Measurements from ENCODE around the gene HHAT.
"Not testable (repeated sequence)": the region's sequence is repeated elsewhere in the genome, so short reads cannot be mapped to it uniquely, and the experiment has no call there.

The HHAT gene

GRCh38 chr1:210344706-210345105, 16.0 kb downstream of the HHAT start:
- no peak for TF ChIP-seq CTCF (IDR thresholded peaks at IDR 0.05; ENCODE audit: control insufficient read depth, insufficient read depth, low read depth, low read length, missing control alignments)
- no peak overlapping the region for H3K4me3 ChIP-seq (ENCODE audit: control insufficient read depth, low read depth, low read length)
- DNase-seq (ENCODE audit: low read depth) = no peak

GRCh38 chr1:210347112-210347511, 18.4 kb downstream of the HHAT start:
- DNase-seq (ENCODE audit: low read depth) = no peak
- no peak for TF ChIP-seq CTCF (IDR thresholded peaks at IDR 0.05; ENCODE audit: control insufficient read depth, insufficient read depth, low read depth, low read length, missing control alignments)
- H3K4me3 ChIP-seq (ENCODE audit: control insufficient read depth, low read depth, low read length) = no peak overlapping the region

- no peak for TF ChIP-seq CTCF (IDR thresholded peaks at IDR 0.05; ENCODE audit: control insufficient read depth, insufficient read depth, low read depth, low read length, missing control alignments)
- no peak overlapping the region for H3K4me3 ChIP-seq (ENCODE audit: control insufficient read depth, low read depth, low read length)
- DNase-seq (ENCODE audit: low read depth) = no peak
Measured at GRCh38 chr1:210351496-210351895, 22.8 kb downstream of the HHAT start.

DNA sequence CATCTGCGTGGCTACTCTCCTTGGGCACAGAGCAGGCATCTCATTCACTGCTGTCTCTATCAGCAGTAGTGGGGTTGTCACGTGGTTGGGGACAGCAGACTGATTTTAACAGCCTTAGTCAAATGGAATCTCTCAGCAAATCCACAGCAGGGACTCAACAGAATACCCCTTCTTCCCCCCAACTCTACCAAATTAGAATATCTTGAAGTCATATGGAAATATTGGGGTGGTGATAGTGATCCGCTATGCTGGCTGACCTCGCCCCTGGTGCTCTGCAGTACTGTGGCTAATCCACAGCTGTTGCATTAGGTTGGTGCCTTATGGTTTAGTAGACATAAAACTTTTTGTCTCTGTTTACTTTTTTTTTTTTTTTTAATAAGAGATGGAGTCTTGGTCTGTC, 23.9 kb downstream of the HHAT start:
- H3K4me3 ChIP-seq (ENCODE audit: control insufficient read depth, low read depth, low read length) = no peak overlapping the region
- no peak for TF ChIP-seq CTCF (IDR thresholded peaks at IDR 0.05; ENCODE audit: control insufficient read depth, insufficient read depth, low read depth, low read length, missing control alignments)
- no peak for DNase-seq (ENCODE audit: low read depth)

- not testable (repeated sequence) for DNase-seq (ENCODE audit: low read depth); H3K4me3 ChIP-seq (ENCODE audit: control insufficient read depth, low read depth, low read length)
Measured at GRCh38 chr1:210354305-210354704, 25.6 kb downstream of the HHAT start.

GRCh38 chr1:210358626-210359025, 29.9 kb downstream of the HHAT start:
- H3K4me3 ChIP-seq (ENCODE audit: control insufficient read depth, low read depth, low read length) = no peak overlapping the region
- TF ChIP-seq CTCF (IDR thresholded peaks at IDR 0.05; ENCODE audit: control insufficient read depth, insufficient read depth, low read depth, low read length, missing control alignments) = no peak
- no peak for DNase-seq (ENCODE audit: low read depth)

DNA sequence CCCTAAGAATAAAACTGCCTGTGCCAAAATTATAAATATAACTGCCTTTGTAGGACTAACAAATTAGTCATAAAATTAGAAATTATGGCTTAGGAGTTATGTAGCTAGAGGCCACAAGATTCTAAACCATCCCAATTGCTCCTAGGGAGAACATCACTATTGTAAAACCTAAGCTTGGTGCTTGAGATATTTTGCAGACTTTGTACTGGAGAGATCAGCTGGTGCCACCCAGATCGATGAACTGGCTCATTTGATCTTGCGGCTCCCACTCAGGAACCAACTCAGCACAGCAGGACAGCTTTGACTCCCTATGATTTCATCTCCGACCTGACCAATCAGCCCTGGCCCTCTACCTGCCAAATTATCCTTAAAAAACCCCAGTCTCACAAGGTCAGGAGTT, 30.6 kb downstream of the HHAT start:
- TF ChIP-seq CTCF (IDR thresholded peaks at IDR 0.05; ENCODE audit: control insufficient read depth, insufficient read depth, low read depth, low read length, missing control alignments) = no peak
- H3K4me3 ChIP-seq (ENCODE audit: control insufficient read depth, low read depth, low read length) = no peak overlapping the region
- no peak for DNase-seq (ENCODE audit: low read depth)

All from AG09309 (cell line).